Stomach (tissue), 9 donors: Measurements from ENCODE around the gene ATG9B. TPM values are rescaled to one million over a fixed set of nuclear protein-coding genes. Genes with fewer than 3 reads are reported as not detected.

ENCODE experiments used
- DNase-seq, 2 donors: peaks; one replicate each; pipeline versions ENCODE4 v3.0.0 to v3.0.0-alpha.2; 2013 to 2019
- H3K27ac ChIP-seq, 5 donors: fragments of 200-600 bp in 4 of 5; sonication (generic) in 4 of 5; one replicate each; pipeline ENCODE4 v1.5.1; 2013 to 2019; ENCODE audit warnings: mild to moderate bottlenecking in 1 of 5, moderate library complexity in 1 of 5
- H3K27me3 ChIP-seq, 3 donors: fragments of 200-600 bp; sonication (generic); one replicate each; pipeline ENCODE4 v1.5.1; 2017 to 2019; ENCODE audit warnings: mixed run types in 1 of 3
- H3K36me3 ChIP-seq, 4 donors: fragments of 200-600 bp; sonication (generic); 1 replicate in 3 of 4; 2 replicates in 1 of 4; pipeline ENCODE4 v1.5.1; 2016 to 2019
- H3K4me1 ChIP-seq, 4 donors: fragments of 200-600 bp; sonication (generic); one replicate each; pipeline ENCODE4 v1.5.1; 2016 to 2019
- H3K4me3 ChIP-seq, 4 donors: fragments of 200-600 bp; sonication (generic) in 3 of 4; one replicate each; pipeline ENCODE4 v1.5.1; 2016 to 2019; ENCODE audit warnings: mild to moderate bottlenecking in 1 of 4
- H3K9me3 ChIP-seq, 4 donors: fragments of 200-600 bp; sonication (generic); one replicate each; pipeline ENCODE4 v1.5.1; 2016 to 2019
- EP300 ChIP-seq: sonication (generic); formaldehyde crosslinking; IDR thresholded peaks from one replicate; pipeline ENCODE4 v1.6.1; 2017; ENCODE audit warnings: antibody characterized with exemption
- POLR2A ChIP-seq, 4 donors: fragments of 450-650 bp; IDR thresholded peaks; one replicate each; pipeline ENCODE4 v1.6.1; 2016; ENCODE audit warnings: antibody characterized with exemption in 4 of 4, control low read depth in 2 of 4, mild to moderate bottlenecking in 1 of 4, moderate library complexity in 1 of 4
- POLR2AphosphoS5 ChIP-seq, 3 donors: sonication (generic); formaldehyde crosslinking; IDR thresholded peaks; one replicate each; pipeline ENCODE4 v1.6.1; 2016; ENCODE audit warnings: antibody characterized with exemption in 3 of 3
- WGBS, 5 donors: extraction: QIAGEN DNeasy Blood & Tissue Kit in 3 of 5; methylation state at CpG; one replicate each; pipeline versions ENCODE4 v1.1.5 to v1.1.7; 2013 to 2018; 5-methylcytosine and 5-hydroxymethylcytosine counted together
- intact Hi-C: fragments of 100-400 bp; cut with DNase I; formaldehyde crosslinking; loops from one replicate; pipeline ENCODE4 v1.15.1; 2023; ENCODE audit warnings: low total_unique reads
- polyA plus RNA-seq, 3 donors: library from polyadenylated mRNA; stranded (reverse); fragments of 200-250 nt; gene quantifications; one replicate each; pipeline ENCODE4 v1.2.3, GENCODE V29; 2013
- total RNA-seq, 5 donors: library from RNA; depleted of rRNA; stranded (reverse); fragments of >200 nt; gene quantifications; one replicate each; pipeline versions ENCODE4 v1.1.0 to v1.2.3, GENCODE V29; 2014 to 2016
- TF ChIP-seq, protein P1 (sequence below), 7 experiments: fragments of 450-650 bp in 4 of 7; fragments of 200-600 bp in 3 of 7; sonication (generic) in 3 of 7; IDR thresholded peaks; one replicate each; pipeline ENCODE4 v1.5.1; 2016 to 2019; ENCODE audit warnings: antibody characterized with exemption in 7 of 7, control low read depth in 2 of 7, mild to moderate bottlenecking in 1 of 7
- donor health status: healthy with polysubstance abuse.
- donor health status: Bipolar disorder and iron deficiency.
- donor health status: healthy.

Gene ATG9B
- total and polyA plus RNA-seq, 8 donors = 0.31 to 33.0 (median 8.8) TPM; not detected in 4

DNA sequence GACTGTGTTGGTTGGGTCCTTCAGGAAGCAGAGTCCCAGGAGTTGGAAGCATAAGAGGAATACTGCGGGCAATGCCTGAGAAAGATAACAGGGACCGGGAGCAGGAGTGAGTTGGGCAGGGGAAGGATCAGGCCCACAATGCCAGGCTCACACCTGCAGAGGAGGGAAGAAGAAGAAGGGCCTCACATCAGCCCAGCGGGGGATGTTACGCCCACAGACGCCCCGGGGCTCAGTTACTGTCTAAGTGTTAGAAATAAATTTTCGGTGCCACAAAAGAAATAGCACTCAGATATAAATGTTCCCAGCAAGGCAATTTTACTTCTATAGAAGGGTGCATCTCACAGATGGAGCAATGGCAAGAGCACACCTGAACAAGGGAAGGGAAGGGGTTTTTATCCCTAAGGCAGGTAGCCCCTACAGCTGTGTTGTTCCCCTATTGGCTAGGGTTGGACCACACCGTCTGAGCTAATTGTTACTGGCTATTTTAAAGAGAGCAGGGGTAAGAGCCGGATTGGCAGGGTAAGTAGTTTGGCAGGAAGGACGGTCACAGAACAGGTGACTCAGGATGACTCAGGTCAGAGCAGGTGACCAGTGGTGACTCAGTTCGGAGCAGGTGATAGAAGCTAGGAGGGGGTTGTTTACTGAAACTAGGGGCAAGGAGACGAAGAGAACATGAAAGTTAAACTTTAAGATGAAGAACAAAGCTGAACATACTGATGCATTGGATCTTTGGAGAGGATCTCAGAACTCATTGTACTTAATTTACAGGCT is 33.7 kb downstream of the ATG9B start, which contains the start of gene NOS3:
TSS of gene NOS3 (plus strand) at position 602 of the 771 bp plus-strand sequence. CDS start 2,787 bp downstream, outside the sequence.
- H3K36me3 ChIP-seq = no peaks in the 10 kb centered on the region
- WGBS, 5 donors = 76 to 85% (median 82%) methylated on average over 12 of the region's 12 CpGs
- peaks cover 0 to 29% (median 13%) of the 10 kb centered on the region in 3 donors for H3K27me3 ChIP-seq
- H3K4me1 ChIP-seq = peaks cover 4 to 31% (median 21%) of the 10 kb centered on the region in 4 donors
- intact Hi-C loops = no loop called here
- TF ChIP-seq POLR2A (IDR thresholded peaks at IDR 0.05) (no peak), EP300 (no peak), POLR2AphosphoS5 (IDR thresholded peaks at IDR 0.05) (no peak)
- TF ChIP-seq, protein P1, sequence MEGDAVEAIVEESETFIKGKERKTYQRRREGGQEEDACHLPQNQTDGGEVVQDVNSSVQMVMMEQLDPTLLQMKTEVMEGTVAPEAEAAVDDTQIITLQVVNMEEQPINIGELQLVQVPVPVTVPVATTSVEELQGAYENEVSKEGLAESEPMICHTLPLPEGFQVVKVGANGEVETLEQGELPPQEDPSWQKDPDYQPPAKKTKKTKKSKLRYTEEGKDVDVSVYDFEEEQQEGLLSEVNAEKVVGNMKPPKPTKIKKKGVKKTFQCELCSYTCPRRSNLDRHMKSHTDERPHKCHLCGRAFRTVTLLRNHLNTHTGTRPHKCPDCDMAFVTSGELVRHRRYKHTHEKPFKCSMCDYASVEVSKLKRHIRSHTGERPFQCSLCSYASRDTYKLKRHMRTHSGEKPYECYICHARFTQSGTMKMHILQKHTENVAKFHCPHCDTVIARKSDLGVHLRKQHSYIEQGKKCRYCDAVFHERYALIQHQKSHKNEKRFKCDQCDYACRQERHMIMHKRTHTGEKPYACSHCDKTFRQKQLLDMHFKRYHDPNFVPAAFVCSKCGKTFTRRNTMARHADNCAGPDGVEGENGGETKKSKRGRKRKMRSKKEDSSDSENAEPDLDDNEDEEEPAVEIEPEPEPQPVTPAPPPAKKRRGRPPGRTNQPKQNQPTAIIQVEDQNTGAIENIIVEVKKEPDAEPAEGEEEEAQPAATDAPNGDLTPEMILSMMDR (IDR thresholded peaks at IDR 0.05) = no peak
- no peak for DNase-seq
- peak within 1 kb of the TSS in 2 of 5 donors; percentile 53 to 66 for H3K27ac ChIP-seq
- peaks cover 7 to 21% (median 14%) of the 10 kb centered on the region in 4 donors for H3K9me3 ChIP-seq
- no peak within 1 kb of the TSS for H3K4me3 ChIP-seq

DNA sequence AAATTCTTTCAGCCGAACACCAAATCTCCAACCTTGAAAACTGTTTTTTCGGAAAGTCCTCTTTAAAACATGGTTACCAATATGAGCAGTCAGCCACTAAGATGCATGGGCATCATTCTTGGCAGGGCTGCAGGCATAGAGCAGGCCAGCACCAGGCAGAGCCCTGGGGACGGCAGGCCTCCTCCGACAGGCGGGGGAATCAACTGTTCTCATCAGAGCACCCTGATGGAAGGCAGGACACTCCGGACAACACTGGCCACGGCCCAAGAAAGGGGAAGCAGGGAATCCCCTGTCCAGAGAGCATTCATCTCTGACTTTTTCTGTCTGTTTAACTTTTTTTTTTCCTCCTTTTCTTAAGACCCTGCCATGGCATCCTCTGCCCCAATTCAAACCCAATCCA is 34.8 kb downstream of the ATG9B start:
- peaks cover 7 to 21% (median 14%) of the 10 kb centered on the region in 4 donors for H3K9me3 ChIP-seq
- H3K27me3 ChIP-seq = peaks cover 0 to 29% (median 13%) of the 10 kb centered on the region in 3 donors
- H3K4me3 ChIP-seq = no peak overlapping the region
- WGBS, 5 donors = 48 to 67% (median 66%) methylated on average over 7 of the region's 7 CpGs
- TF ChIP-seq, protein P1 (IDR thresholded peaks at IDR 0.05) = no peak
- TF ChIP-seq EP300 = no peak
- no peak for TF ChIP-seq POLR2AphosphoS5 (IDR thresholded peaks at IDR 0.05)
- intact Hi-C loops = loop anchor here (5.0 kb wide), 1 partner anchor 92 kb away; no protein-coding TSS in a partner anchor
- DNase-seq = peak in 1 of 2 donors; percentile 64
- H3K27ac ChIP-seq = peak overlapping the region in 4 of 5 donors; percentile 53 to 73 (median 66)
- H3K36me3 ChIP-seq = no peaks in the 10 kb centered on the region
- peaks cover 4 to 31% (median 20%) of the 10 kb centered on the region in 4 donors for H3K4me1 ChIP-seq

DNA sequence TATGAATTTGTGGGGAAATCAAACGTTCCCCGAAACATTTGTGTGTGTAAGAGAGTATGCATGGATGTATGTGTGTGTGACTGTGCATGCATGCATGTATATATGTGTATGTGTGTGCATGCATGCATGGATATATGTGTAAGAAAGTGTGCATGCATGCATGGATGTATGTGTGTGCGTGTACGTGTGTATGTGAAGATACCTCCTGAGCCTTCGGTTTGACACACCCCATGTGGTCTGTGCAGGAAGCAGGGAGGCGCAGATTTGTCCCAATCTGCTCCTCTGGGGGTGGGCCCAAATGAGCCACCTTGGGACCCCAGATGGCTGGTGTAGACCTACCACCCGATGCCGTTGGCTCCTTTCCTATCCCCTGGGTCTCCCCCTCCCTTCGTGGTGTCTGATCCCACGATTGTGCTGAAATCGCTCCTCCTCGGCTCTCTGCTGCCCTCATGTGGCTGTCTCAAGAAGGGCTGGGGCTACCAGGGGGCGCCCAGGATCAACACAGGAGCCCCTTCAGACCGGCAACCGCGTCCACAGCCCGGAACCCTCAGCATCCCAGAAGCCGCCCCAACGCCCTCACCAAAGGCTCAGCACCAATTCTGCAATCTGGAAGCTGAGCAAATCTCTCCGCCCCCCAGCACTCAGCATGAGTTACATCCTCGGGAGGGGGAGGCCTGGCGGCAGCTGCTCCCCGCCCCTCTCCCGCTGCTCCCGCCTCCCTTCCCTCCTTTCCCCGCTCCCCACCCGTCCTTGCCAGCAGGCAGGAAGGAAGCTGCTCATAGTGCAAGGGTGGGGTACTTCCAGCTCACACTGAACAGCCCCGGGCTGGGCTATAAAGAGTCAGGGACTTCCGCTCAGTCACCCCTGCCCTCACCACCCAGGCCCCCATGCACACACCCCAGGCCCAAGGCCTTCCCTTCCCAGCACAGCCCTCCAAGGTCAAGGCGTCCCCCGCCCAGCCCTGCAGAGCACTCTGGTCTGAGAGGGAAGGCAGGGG is 35.8 kb downstream of the ATG9B start:
- 17 to 32% (median 19%) methylated on average over 16 to 31 of the region's 31 CpGs for WGBS, 5 donors
- TF ChIP-seq EP300 (no peak), POLR2A (IDR thresholded peaks at IDR 0.05) (no peak)
- TF ChIP-seq, protein P1 (IDR thresholded peaks at IDR 0.05) = peak in 5 of 7 experiments; percentile 60 to 84 (median 74)
- H3K9me3 ChIP-seq = peaks cover 7 to 21% (median 14%) of the 10 kb centered on the region in 4 donors
- H3K27me3 ChIP-seq = peaks cover 0 to 29% (median 13%) of the 10 kb centered on the region in 3 donors
- H3K4me1 ChIP-seq = peaks cover 4 to 31% (median 20%) of the 10 kb centered on the region in 4 donors
- peak overlapping the region in 1 of 4 donors; percentile 5 for H3K4me3 ChIP-seq
- peak overlapping the region in 4 of 5 donors; percentile 53 to 73 (median 66) for H3K27ac ChIP-seq
- intact Hi-C loops = loop anchor here (5.0 kb wide), 1 partner anchor 91 kb away; no protein-coding TSS in a partner anchor
- DNase-seq = peak in 1 of 2 donors; percentile 90
- H3K36me3 ChIP-seq = no peaks in the 10 kb centered on the region
